Endodermal cell (in vitro differentiated cells): Measurements from ENCODE around the gene NID2. TPM values are rescaled to one million over a fixed set of nuclear protein-coding genes. Genes with fewer than 3 reads are reported as not detected.

Experiments
- DNase-seq: peaks from one replicate; pipeline ENCODE4 v3.0.0-alpha.2; 2017
- H3K27ac ChIP-seq: 2 replicates; pipeline ENCODE4 v1.5.1; 2013; ENCODE audit warnings: mild to moderate bottlenecking, low read depth, low read length, moderate library complexity
- H3K27me3 ChIP-seq: 2 replicates; pipeline ENCODE4 v1.6.1; 2013; ENCODE audit warnings: mild to moderate bottlenecking, low read length, moderate library complexity; ENCODE audit not compliant: insufficient read depth, control insufficient read depth, poor library complexity, severe bottlenecking
- H3K36me3 ChIP-seq: 2 replicates; pipeline ENCODE4 v1.7.0; 2013; ENCODE audit warnings: mild to moderate bottlenecking, low read length, moderate library complexity; ENCODE audit not compliant: control insufficient read depth, insufficient read depth
- H3K4me1 ChIP-seq: one replicate; pipeline ENCODE4 v1.7.0; 2013; ENCODE audit warnings: low read length; ENCODE audit not compliant: control insufficient read depth, insufficient read depth
- H3K4me3 ChIP-seq: 2 replicates; pipeline ENCODE4 v1.5.1; 2013; ENCODE audit warnings: mild to moderate bottlenecking, low read length, moderate library complexity
- H3K9ac ChIP-seq: 2 replicates; pipeline ENCODE4 v1.6.1; 2013; ENCODE audit warnings: mild to moderate bottlenecking, low read length, moderate library complexity; ENCODE audit not compliant: poor library complexity, severe bottlenecking; ENCODE audit errors: extremely low read depth
- H3K9me3 ChIP-seq: 2 replicates; pipeline ENCODE4 v1.6.1; 2013; ENCODE audit warnings: mild to moderate bottlenecking, low read length, moderate library complexity; ENCODE audit not compliant: control insufficient read depth
- H3K27ac Mint-ChIP-seq: 2 replicates; pipeline ENCODE4 v1.8.0; 2020; ENCODE audit warnings: mixed read lengths
- H3K27me3 Mint-ChIP-seq: 2 replicates; pipeline ENCODE4 v1.8.0; 2021; ENCODE audit warnings: mild to moderate bottlenecking, mixed read lengths; ENCODE audit not compliant: insufficient read depth
- H3K36me3 Mint-ChIP-seq: 2 replicates; pipeline ENCODE4 v1.8.0; 2020; ENCODE audit warnings: low read depth, mixed read lengths
- H3K4me1 Mint-ChIP-seq: 2 replicates; pipeline ENCODE4 v1.8.0; 2020; ENCODE audit warnings: mixed read lengths
- H3K4me3 Mint-ChIP-seq: 2 replicates; pipeline ENCODE4 v1.8.0; 2020; ENCODE audit warnings: mild to moderate bottlenecking, moderate library complexity, mixed read lengths
- H3K9me3 Mint-ChIP-seq: 2 replicates; pipeline ENCODE4 v1.8.0; 2020; ENCODE audit warnings: mild to moderate bottlenecking, mixed read lengths
- WGBS, 2 experiments: methylation state at CpG; one replicate each; pipeline versions ENCODE4 v1.1.5 to v1.1.7; 2013; ENCODE audit warnings: missing lambda C conversion rate in 2 of 2, mixed read lengths in 1 of 2; ENCODE audit not compliant: insufficient coverage in 1 of 2, insufficient read length in 1 of 2; 5-methylcytosine and 5-hydroxymethylcytosine counted together
- total RNA-seq, 2 donors: library from RNA; stranded (reverse); fragmentation: NEBNext Ultra II Directional in 1 of 2; extraction: Animal tissue kit (Norgen Biotek cat#: 25700) in 1 of 2; gene quantifications; 2 replicates in 1 of 2; 3 replicates in 1 of 2; pipeline ENCODE4 v1.2.1, GENCODE V29; 2021
- TF ChIP-seq, protein P1 (sequence below): fragments of 200-600 bp; sonication (generic); conservative IDR thresholded peaks from 2 replicates; pipeline ENCODE4 v1.5.0; 2021; ENCODE audit warnings: antibody characterized with exemption, mild to moderate bottlenecking

Gene NID2
- total RNA-seq, 2 donors from 2014 or later: 1.7 to 2.9 TPM

DNA sequence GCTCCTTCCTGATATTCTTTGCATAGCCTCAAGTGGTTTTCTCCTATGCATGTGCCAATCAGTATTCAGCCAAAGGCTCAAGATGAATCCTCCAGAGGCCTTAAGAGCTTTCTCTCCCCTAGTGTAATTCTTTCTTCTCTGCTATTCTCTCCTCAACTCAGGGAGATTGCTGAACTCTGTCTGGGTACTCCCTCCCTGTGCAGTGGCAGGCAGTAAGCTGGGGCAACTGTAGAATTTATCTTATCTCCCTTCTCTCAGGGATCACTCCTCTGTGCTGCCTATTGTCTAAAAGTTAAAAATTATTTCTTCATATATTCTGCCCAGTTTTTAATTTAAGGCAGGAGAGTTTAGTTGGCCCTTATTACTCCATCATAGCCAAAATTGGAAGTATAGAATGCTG lies 108.0 kb downstream of the NID2 start:
- H3K4me1 ChIP-seq: no peaks in the 10 kb centered on the region
- DNase-seq: no peak
- no peak overlapping the region for H3K27ac Mint-ChIP-seq
- H3K36me3 Mint-ChIP-seq: peaks cover 40% of the 10 kb centered on the region
- TF ChIP-seq, protein P1, sequence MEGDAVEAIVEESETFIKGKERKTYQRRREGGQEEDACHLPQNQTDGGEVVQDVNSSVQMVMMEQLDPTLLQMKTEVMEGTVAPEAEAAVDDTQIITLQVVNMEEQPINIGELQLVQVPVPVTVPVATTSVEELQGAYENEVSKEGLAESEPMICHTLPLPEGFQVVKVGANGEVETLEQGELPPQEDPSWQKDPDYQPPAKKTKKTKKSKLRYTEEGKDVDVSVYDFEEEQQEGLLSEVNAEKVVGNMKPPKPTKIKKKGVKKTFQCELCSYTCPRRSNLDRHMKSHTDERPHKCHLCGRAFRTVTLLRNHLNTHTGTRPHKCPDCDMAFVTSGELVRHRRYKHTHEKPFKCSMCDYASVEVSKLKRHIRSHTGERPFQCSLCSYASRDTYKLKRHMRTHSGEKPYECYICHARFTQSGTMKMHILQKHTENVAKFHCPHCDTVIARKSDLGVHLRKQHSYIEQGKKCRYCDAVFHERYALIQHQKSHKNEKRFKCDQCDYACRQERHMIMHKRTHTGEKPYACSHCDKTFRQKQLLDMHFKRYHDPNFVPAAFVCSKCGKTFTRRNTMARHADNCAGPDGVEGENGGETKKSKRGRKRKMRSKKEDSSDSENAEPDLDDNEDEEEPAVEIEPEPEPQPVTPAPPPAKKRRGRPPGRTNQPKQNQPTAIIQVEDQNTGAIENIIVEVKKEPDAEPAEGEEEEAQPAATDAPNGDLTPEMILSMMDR: no peak
- peaks cover 29% of the 10 kb centered on the region for H3K9me3 Mint-ChIP-seq
- no peak overlapping the region for H3K27ac ChIP-seq
- H3K27me3 Mint-ChIP-seq: no peaks in the 10 kb centered on the region
- no peak overlapping the region for H3K4me3 Mint-ChIP-seq
- peaks cover 31% of the 10 kb centered on the region for H3K9me3 ChIP-seq
- H3K36me3 ChIP-seq: peaks cover 33% of the 10 kb centered on the region
- H3K4me3 ChIP-seq: no peak overlapping the region
- no peak overlapping the region for H3K9ac ChIP-seq
- H3K4me1 Mint-ChIP-seq: peaks cover 9% of the 10 kb centered on the region
- H3K27me3 ChIP-seq: no peaks in the 10 kb centered on the region

DNA sequence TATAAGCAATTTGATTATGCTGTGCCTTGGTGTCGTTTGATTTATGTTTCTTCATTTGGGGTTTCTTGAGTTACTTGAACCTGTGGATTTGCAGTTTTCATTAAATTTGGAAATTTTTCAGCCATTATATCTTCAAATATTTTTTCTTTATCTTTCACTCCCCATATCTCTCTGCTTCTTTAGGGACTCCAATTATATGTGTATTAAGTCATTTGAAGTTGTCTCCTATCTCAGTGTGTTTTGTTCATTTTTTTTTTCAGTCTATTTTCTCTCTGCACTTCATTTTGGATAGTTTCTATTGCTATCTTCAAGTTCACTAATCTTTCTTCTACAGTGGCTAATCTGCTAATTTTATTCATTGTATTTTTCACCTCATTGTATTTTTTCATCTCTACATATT lies 108.9 kb downstream of the NID2 start:
- H3K4me3 ChIP-seq: no peak overlapping the region
- Mint-ChIP-seq H3K4me3 (no peak overlapping the region), H3K36me3 (peaks cover 43% of the 10 kb centered on the region), H3K27ac (no peak overlapping the region), H3K9me3 (peaks cover 29% of the 10 kb centered on the region), H3K27me3 (no peaks in the 10 kb centered on the region), H3K4me1 (peaks cover 9% of the 10 kb centered on the region)
- no peak for DNase-seq
- no CpG with 5 or more reads among the region's 1 CpG for WGBS, 2 experiments
- TF ChIP-seq, protein P1: no peak
- peaks cover 31% of the 10 kb centered on the region for H3K9me3 ChIP-seq
- no peak overlapping the region for H3K9ac ChIP-seq
- peaks cover 42% of the 10 kb centered on the region for H3K36me3 ChIP-seq
- no peaks in the 10 kb centered on the region for H3K4me1 ChIP-seq
- H3K27ac ChIP-seq: no peak overlapping the region
- H3K27me3 ChIP-seq: no peaks in the 10 kb centered on the region

DNA sequence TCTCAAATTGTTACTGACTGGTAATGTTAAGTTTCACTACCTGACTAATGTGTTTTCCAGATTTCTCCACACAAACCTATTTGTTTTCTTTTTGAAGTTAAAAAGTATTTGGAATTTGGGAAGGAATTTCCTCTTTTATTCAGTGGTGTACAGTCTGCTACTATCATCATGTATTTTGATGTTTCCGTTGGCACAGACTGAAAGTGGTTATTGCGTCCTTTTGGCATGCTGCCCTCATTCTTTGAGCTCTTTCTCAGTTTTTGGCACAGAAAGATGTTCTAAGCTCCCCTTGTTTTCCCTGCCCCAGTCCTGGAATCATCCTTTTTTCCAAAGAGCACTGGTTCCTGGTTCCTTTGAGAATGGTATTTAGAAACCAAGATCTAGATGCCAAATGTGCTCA lies 110.9 kb downstream of the NID2 start:
- WGBS, 2 experiments: 75 to 95% methylated on average over 2 of the region's 2 CpGs
- Mint-ChIP-seq H3K27ac (no peak overlapping the region), H3K27me3 (no peaks in the 10 kb centered on the region), H3K36me3 (peaks cover 44% of the 10 kb centered on the region), H3K9me3 (peaks cover 29% of the 10 kb centered on the region), H3K4me1 (peaks cover 6% of the 10 kb centered on the region), H3K4me3 (no peak overlapping the region)
- H3K4me1 ChIP-seq: no peaks in the 10 kb centered on the region
- H3K4me3 ChIP-seq: no peak overlapping the region
- peaks cover 31% of the 10 kb centered on the region for H3K9me3 ChIP-seq
- peaks cover 42% of the 10 kb centered on the region for H3K36me3 ChIP-seq
- no peak overlapping the region for H3K27ac ChIP-seq
- TF ChIP-seq, protein P1: no peak
- no peak overlapping the region for H3K9ac ChIP-seq
- no peak for DNase-seq
- no peaks in the 10 kb centered on the region for H3K27me3 ChIP-seq

Other genes with a start within 250 kb of the NID2 start
- 10 to 100 TPM; 47.9 to 51.6 TPM for gene GNG2, start 208.4 kb downstream of the NID2 start, total RNA-seq
- gene RTRAF, start 79.5 kb downstream of the NID2 start, total RNA-seq: 100 to 1,000 TPM; 284 to 307 TPM
- gene PTGDR, start 198.6 kb upstream of the NID2 start, total RNA-seq: under 1 TPM in 1 of 2 donors, not detected in 1; 0.09 TPM
- not detected for gene PTGER2, start 245.3 kb upstream of the NID2 start, total RNA-seq